Jurkat, Clone E6-1 (cell line): ENCODE results near the gene C1QTNF1. TPM values are rescaled to one million over a fixed set of nuclear protein-coding genes. Genes with fewer than 3 reads are reported as not detected.

Source experiments
- DNase-seq: peaks from one replicate; pipeline ENCODE4 v3.0.0-alpha.2; 2011; ENCODE audit warnings: low read depth, low spot score
- H3K4me3 ChIP-seq: 2 replicates; pipeline ENCODE4 v1.5.1; 2011; ENCODE audit warnings: mild to moderate bottlenecking, low read length, control low read depth, moderate library complexity
- polyA plus RNA-seq: library from polyadenylated mRNA; unstranded; fragments of >200 nt; gene quantifications from one replicate; pipeline ENCODE4 v1.2.1, GENCODE V29; 2012; ENCODE audit warnings: missing spikeins; ENCODE audit not compliant: insufficient read length, insufficient read depth

The C1QTNF1 gene, protein sequence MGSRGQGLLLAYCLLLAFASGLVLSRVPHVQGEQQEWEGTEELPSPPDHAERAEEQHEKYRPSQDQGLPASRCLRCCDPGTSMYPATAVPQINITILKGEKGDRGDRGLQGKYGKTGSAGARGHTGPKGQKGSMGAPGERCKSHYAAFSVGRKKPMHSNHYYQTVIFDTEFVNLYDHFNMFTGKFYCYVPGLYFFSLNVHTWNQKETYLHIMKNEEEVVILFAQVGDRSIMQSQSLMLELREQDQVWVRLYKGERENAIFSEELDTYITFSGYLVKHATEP
- 0.82 TPM for polyA plus RNA-seq

DNA sequence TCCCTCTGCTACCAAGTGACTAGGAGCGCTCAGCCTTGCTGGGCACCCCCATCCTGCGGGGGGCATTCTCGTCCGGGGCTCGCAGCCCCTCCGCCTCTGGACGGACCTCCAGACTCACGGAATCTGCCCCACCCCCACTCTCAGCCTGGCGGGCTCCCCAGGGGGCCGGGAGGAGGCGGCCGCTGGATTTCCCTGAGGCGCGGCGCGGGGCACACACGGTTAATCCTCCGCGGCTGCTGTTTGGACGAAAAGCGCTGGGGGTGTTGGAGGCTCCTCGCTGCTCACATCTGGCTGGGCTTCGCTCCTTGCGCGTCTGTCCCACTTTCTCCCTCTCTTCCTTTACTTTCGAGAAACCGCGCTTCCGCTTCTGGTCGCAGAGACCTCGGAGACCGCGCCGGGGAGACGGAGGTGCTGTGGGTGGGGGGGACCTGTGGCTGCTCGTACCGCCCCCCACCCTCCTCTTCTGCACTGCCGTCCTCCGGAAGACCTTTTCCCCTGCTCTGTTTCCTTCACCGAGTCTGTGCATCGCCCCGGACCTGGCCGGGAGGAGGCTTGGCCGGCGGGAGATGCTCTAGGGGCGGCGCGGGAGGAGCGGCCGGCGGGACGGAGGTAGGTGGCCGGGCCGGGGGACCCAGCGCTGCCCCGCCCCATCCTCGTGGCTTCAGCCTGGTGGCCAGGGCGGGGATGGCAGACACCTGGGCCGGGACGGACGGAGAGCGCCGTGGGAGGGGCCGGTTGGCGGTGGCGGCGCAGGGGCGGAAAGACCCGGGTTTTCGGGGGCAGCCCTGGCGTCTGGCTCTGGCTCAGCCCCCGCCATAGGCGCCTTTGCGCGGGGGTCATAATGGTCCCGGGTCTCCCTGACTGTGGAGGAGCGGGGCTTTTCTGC lies at the start of gene C1QTNF1:
TSS of gene C1QTNF1 (plus strand) at position 284 of the 886 bp plus-strand sequence. CDS start 19,800 bp downstream, outside the sequence.
- DNase-seq, result peak; percentile 65
- H3K4me3 ChIP-seq, result peak within 1 kb of the TSS; percentile 53

GRCh38 chr17:78974635-78975591 lies 49.1 kb upstream of the C1QTNF1 start:
- peak; percentile 48 for DNase-seq
- H3K4me3 ChIP-seq, result no peak overlapping the region

DNA sequence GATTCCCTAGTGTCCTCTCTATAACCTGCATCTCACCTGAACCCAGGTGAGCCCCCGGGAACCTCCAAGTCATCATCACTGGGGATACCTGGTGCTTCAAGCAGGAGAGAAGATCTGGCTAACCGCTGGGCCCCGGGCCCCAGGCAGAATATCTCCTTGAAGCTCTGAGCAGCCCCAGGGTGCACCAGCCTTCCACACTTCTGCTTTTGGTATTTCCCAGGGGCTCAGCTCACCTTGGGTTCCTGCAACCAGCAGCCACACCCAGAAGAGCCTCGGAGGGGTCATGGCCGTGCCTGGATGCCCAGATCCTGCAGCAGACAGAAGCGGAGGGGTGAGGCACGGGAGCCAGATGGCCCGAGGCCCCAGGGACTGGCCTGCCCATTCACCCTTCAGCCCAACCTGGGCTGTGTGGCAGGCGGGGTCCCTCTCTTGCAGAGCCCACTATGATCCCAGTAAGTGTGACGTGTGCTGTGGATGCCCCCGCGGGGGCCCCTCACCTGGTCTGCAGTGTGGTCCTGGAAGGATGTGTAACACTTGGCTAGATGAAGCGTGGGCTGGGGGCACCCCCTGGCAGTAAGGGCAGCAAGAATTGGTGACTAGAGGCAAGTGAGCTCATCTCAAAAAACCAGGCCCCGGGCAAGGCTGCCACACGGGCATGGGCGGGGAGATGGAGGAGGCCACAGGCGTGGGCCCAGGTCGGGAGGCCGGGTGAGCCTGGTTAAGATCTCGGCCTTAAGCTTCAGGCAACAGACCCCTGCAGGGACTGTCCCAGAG lies 46.9 kb upstream of the C1QTNF1 start:
- no peak for DNase-seq
- H3K4me3 ChIP-seq, result no peak overlapping the region

- no peak overlapping the region for H3K4me3 ChIP-seq
- no peak for DNase-seq
These were observed 46.4 kb upstream of the C1QTNF1 start for GRCh38 chr17:78977681-78977943.

GRCh38 chr17:78977997-78978973 lies 45.7 kb upstream of the C1QTNF1 start:
- no peak for DNase-seq
- H3K4me3 ChIP-seq, result peak overlapping the region; percentile 73; the same call in 1 of the 2 replicates

DNA sequence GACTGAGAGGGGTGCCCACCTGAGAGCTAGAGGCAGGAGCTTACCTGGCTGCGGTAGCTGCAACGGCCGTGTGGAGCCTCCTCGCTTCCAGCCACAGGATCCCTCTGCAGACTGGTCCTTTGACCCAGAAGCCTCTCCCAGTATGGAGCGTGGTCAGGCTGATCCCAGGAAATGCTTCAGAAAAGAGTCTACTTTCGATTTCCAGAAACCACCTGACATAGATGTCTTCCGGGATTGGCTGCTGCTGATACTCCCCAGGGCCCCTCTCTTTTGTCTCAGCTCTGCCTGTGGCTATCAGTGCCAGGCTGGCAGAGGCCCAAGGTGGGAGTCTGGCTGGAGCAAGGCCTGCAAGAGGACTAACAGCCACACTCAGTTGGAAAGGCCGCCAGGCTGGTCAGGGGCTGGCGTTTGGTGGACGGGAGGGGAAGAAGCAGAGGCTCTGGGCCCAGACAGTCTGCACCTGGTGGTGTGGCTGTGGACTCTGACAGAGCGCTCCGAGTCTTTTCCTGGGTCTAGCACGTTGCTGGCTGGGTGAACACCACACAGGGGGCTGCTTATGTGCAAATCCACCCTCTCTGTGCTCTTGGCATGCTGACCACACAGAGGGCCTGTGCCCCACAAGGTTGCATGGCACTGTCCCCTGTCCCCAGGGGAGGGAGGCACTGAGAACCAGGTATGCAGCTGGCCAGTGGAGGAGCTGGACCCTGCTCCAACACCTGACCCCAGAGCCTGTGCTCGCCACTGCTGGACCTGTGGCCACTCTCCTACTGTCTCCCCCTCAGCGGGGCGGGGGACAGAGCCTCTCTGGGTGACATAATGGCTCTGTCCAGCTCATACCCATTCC lies 44.0 kb upstream of the C1QTNF1 start, which contains the start of gene LGALS3BP:
TSS of gene LGALS3BP (minus strand) at position 144 of the 844 bp plus-strand sequence. CDS start 2,732 bp downstream, outside the sequence.
- DNase-seq, result peak; percentile 62
- peak within 1 kb of the TSS; percentile 73 for H3K4me3 ChIP-seq

DNA sequence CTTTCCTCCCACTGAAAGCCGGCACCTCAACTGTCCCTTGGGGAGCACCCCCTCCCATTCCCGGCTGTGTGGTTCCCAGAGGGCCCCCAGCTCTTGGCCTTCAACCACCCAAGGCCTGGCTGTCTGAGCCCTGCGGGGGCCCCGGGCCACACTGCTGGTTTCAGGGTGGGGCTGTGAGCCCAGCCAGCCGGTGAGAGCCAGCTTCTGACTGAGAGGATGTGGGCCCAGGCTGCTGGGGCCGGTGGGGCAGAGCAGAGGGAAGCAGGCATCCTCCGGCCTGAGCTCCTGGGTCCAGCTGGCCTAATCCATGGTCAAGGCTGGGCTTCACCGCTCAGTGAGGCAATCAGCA lies 43.4 kb upstream of the C1QTNF1 start:
- H3K4me3 ChIP-seq, result no peak overlapping the region
- no peak for DNase-seq

DNA sequence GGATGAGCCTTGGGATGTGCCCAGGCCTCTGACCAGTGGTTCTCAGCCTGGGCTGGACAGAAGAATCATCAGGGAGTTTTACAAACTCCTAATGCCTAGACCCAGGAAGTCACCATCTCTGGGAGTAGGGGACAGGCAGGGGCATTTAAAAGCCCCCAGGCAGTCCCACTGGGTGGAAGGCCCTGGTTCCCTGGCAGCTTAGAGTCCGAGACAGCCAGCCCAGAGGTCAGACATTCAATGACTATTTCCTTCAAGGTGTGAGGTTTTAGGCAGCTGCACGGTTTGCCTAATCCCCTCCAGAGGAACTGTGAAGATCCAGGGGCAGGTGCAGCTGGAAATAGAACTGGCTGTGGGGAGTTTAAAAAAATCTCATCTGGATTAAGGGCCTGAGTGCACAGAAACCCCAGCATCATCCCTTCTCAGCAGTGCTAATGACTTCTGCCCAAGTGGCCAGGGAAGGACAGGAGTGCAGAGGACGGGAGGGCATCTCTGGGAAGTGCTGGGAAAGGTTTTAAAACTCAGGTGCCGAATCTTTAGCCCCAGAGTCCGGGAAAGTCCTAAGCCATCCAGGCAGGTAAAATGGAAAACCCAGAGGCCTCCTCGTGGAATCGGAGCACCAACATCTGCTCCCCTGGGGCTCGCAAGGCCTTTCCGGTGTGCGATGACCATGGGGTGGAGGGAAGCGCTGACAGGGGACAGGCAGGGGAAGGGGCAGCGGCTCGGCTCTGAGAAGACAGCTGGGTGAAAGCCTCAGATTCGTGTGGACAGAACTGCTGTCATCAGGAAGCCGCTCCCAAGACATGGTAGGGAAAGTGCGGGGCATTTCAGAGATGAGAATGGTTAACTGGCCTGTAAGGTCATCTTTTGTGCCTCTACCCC lies 42.7 kb upstream of the C1QTNF1 start:
- H3K4me3 ChIP-seq, result no peak overlapping the region
- no peak for DNase-seq

- no peak overlapping the region for H3K4me3 ChIP-seq
- no peak for DNase-seq
These were observed 38.6 kb upstream of the C1QTNF1 start for GRCh38 chr17:78985395-78985794.

DNA sequence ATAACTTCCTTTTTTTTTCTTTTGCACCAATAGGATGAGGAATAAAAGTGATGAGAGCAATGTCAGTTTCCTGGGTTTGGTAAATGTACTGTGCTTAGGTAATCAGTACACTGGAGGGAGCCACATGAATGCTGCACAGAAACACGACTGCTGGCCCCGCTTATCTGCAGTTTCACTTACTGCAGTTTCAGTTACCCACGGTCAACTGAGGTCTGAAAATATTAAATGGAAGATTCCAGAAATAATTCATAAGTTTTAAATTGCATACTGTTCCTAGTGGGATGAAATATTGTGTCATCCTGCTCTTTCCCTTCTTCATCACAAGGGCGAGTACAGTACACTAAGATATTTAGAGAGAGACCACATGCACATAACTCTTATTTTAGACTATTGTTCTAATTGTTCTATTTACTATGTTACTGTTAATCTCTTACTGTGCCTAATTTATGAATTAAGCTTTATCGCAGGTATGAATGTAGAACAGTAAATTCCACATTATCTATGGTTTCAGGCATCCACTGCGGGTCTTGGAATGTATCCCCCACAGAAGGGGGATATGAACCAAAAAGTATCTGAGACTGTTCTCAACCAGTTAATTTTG lies 37.8 kb upstream of the C1QTNF1 start:
- no peak for DNase-seq
- H3K4me3 ChIP-seq, result no peak overlapping the region

DNA sequence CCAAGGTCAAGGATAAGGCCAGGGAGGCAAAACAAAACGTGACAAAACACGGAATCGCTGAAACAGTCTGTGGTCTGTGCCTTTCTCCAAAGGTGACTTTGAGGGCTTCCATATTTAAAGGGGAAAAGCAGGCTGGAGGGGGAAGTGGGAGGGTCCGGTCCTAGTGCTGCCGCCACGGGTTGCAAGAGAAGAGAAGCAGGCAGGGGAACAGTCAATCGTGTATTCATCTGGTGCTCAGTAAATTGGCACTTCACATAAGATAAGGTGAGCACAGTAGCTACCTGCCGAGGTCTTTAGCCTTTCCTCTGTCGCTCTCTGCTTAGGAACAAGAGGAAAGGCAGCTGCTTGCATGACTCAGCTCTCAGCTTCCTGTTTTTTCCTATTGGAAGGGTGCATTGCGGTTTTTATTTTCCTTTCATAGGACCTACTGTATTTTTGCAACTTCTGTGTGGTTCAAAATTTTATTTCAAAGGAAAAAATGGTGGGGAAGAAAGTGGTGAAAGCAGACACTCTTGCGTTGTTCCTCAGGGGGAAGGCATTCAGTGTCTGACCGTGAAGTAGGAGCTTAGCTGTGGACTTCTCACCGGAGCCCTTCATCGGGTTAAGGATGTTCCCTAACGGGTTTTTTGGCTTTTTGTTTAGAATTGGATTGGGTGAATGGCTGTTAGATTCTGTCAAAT lies 37.2 kb upstream of the C1QTNF1 start:
- DNase-seq, result no peak
- H3K4me3 ChIP-seq, result no peak overlapping the region

DNA sequence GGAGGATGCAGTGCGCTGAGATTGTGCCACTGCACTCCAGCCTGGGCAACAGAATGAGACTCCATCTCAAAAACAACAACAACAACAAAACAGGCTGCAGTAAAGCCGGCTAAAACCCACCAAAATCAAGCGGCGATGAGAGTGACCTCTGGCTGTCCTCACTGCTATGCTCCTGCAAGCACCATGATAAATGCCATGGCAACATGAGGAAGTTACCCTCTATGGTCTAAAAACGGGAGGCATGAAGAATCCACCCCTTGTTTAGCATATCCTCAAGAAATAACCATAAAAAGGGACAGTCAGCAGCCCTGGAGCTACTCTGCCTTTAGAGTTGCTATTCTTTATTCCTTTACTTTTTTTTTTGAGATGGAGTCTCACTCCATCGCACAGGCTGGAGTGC lies 35.8 kb upstream of the C1QTNF1 start:
- DNase-seq, result no peak

GRCh38 chr17:78990349-78991016 lies 33.5 kb upstream of the C1QTNF1 start:
- no peak overlapping the region for H3K4me3 ChIP-seq
- DNase-seq, result no peak

More for the DNA sequence above, 35.8 kb upstream of the C1QTNF1 start:
- no peak overlapping the region for H3K4me3 ChIP-seq

- DNase-seq, result no peak
- no peak overlapping the region for H3K4me3 ChIP-seq
These were observed 32.8 kb upstream of the C1QTNF1 start for GRCh38 chr17:78991017-78991738.
